Omental fat pad (tissue), 4 donors: ENCODE measurements around the gene GPRC5B. TPM values are rescaled to one million over a fixed set of nuclear protein-coding genes. Genes with fewer than 3 reads are reported as not detected.

Experiments
- ATAC-seq: fragments of 150-250 bp; one replicate; pipeline ENCODE4 v1.9.1; 2016; ENCODE audit warnings: mild to moderate bottlenecking, moderate library complexity; ENCODE audit not compliant: low FRiP score
- DNase-seq: peaks from one replicate; pipeline ENCODE4 v3.0.0-alpha.2; 2019; ENCODE audit warnings: low spot score
- CTCF ChIP-seq, 3 donors: fragments of 450-650 bp; IDR thresholded peaks; one replicate each; pipeline ENCODE4 v1.5.1; 2016 to 2017; ENCODE audit warnings: antibody characterized with exemption in 3 of 3, mild to moderate bottlenecking in 3 of 3, moderate library complexity in 2 of 3
- total RNA-seq, 4 donors: library from RNA; depleted of rRNA; stranded (reverse); fragments of >200 nt; gene quantifications; one replicate each; pipeline ENCODE4 v1.1.0, GENCODE V29; 2016

The GPRC5B gene
- total RNA-seq, 4 donors from 2014 or later = 15.4 to 36.3 (median 30.7) TPM

DNA sequence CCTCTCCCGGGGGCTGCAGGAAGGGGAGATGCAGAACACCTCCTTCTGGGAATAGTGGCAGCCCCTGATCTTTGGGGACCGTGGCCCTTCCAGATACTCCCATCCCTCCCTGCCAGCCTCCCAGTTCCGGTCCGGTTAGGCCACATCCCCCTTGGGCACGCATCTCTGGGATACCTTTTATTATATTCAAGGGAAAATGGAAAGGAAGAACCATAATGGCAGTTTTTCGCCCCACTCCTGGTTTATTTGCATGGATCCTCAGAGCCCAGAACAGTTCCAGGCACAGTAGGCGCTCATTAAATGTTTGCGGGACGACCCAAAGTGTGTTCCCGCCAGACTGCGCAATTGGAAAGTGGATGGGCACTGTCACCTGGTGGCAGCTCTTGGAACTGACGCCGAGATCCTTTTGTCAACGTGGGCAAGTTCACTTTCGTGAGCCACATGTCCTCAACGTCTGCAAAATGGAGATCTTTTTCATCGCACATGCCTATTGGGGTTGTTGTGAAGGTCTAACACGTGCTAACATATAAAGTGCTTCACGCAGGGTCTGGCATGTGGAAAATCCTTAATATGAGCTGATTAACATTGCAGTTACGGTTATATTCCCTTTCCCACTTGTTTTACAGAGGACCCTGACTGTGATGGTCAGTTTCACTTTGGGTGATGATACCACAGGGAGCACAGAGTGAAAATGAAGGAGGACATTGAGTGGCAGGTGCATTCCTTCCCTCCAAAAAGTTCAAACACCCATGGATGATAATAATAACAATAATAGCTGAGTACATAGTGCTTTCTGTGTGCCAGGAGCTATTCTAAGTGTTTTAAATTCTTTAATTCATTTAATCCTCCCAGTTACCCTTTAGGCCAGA is 1.7 kb upstream of the GPRC5B start:
- peak in 2 of 3 donors; percentile 96 to 99 for TF ChIP-seq CTCF (IDR thresholded peaks at IDR 0.05)
- ATAC-seq = peak; percentile 45
- peak; percentile 87 for DNase-seq

GRCh38 chr16:19885451-19886072 is 914 bp upstream of the GPRC5B start:
- no peak for DNase-seq
- ATAC-seq = peak; percentile 28
- TF ChIP-seq CTCF (IDR thresholded peaks at IDR 0.05) = no peak

GRCh38 chr16:19883966-19884485 is 622 bp downstream of the GPRC5B start:
- ATAC-seq (peak; percentile 21), DNase-seq (no peak)
- no peak for TF ChIP-seq CTCF (IDR thresholded peaks at IDR 0.05)

DNA sequence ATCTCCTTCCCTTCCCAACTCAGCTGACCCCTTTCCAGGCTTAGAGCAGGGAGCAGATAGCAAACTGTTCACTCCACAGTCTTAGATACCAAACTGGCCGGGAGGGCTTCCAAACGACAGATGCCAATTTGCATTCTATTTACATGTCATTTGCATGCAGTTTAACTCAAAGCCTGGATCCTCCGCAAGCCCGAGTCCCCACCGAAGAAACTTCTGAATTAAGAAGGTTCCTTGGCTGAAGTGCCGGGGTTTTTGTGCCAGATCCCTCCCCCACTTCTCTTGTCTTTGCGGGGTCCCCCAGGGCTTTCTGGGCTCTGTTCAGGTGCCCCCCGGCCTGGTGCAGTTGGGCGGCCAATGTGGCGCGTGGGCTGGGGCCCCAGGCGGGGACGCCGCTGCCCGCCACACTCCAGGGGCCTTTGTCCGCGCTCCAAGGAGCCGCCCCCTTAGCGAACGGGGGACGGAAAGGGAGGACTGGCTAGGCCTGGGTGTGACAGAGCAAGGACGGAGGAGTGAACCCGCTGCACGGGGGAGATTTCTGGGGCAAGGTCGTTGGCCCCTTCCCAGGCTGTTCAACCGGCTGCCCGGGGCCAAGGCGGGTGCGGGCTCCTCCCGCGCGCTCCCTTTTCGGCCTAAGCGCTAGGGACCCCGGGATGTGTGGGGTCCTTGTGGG is 1.2 kb downstream of the GPRC5B start:
- ATAC-seq (peak; percentile 11), DNase-seq (no peak)
- no peak for TF ChIP-seq CTCF (IDR thresholded peaks at IDR 0.05)

- ATAC-seq (no peak), DNase-seq (no peak)
- TF ChIP-seq CTCF (IDR thresholded peaks at IDR 0.05) = no peak
These were observed 2.0 kb downstream of the GPRC5B start for GRCh38 chr16:19882646-19883045.

DNA sequence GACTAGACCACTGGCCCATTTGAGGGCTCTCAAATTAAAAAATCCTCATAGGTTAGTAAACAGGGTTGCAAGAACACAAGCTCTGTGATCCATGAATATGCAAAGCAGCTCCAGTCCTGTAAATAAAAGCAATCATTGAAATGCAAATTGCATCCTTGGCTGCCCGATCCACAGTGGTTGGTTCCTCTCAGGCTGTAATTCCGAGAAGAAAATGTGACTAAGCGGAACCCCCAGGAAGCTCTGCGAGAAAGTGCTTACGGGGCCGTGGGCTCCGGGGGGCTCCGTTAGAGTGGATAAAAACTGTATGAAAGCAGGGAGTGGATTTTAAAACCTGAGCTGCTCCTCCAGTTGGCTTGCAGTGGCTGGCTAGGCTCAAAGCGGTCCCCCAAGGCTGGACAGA is 2.5 kb downstream of the GPRC5B start:
- DNase-seq (no peak), ATAC-seq (no peak)
- no peak for TF ChIP-seq CTCF (IDR thresholded peaks at IDR 0.05)
